Common myeloid progenitor, CD34-positive (primary cell): Measurements from ENCODE around the gene VPS13D.

Experiments used
- CTCF ChIA-PET: fragments of 350-600 bp; sonication (Branson Sonifier 250); formaldehyde crosslinking; loops from one replicate; lab custom pipeline; 2021; ENCODE audit warnings: antibody characterized with exemption; lab: Charles Lee
- POLR2A ChIA-PET: fragments of 350-600 bp; sonication (Branson Sonifier 250); formaldehyde crosslinking; loops from one replicate; lab custom pipeline; 2021; ENCODE audit warnings: antibody characterized with exemption; lab: Charles Lee
- DNase-seq, 3 donors: peaks; one replicate each; pipeline versions ENCODE4 v3.0.0 to v3.0.0-alpha.2; 2013
- H3K27ac ChIP-seq, 2 experiments: 1 replicate in 1 of 2; 2 replicates in 1 of 2; pipeline ENCODE4 v1.7.0; 2013; ENCODE audit warnings: inconsistent platforms in 2 of 2, low read length in 2 of 2, mild to moderate bottlenecking in 2 of 2, low read depth in 1 of 2, moderate library complexity in 1 of 2; ENCODE audit not compliant: severe bottlenecking in 2 of 2, insufficient read depth in 1 of 2, poor library complexity in 1 of 2
- H3K27me3 ChIP-seq, 5 experiments: replicated peaks in 2 of 5; 1 replicate in 3 of 5; 2 replicates in 2 of 5; pipeline versions ENCODE4 v1.6.1 to v1.7.0; 2013; ENCODE audit warnings: low read length in 4 of 5, mild to moderate bottlenecking in 2 of 5, moderate library complexity in 2 of 5, inconsistent platforms in 1 of 5; ENCODE audit not compliant: insufficient read depth in 5 of 5, control insufficient read depth in 4 of 5
- H3K36me3 ChIP-seq, 4 experiments: 1 replicate in 2 of 4; 2 replicates in 2 of 4; pipeline versions ENCODE4 v1.6.1 to v1.7.0; 2013; ENCODE audit warnings: low read length in 3 of 4, control low read depth in 1 of 4, mild to moderate bottlenecking in 1 of 4; ENCODE audit not compliant: control insufficient read depth in 4 of 4, insufficient read depth in 4 of 4
- H3K4me1 ChIP-seq, 4 experiments: 1 replicate in 3 of 4; 2 replicates in 1 of 4; pipeline versions ENCODE4 v1.6.1 to v1.7.1; 2013; ENCODE audit warnings: low read length in 3 of 4, mild to moderate bottlenecking in 3 of 4, control low read depth in 1 of 4, inconsistent platforms in 1 of 4, moderate library complexity in 1 of 4; ENCODE audit not compliant: control insufficient read depth in 4 of 4, insufficient read depth in 4 of 4; ENCODE audit errors: control extremely low read depth in 1 of 4
- H3K4me3 ChIP-seq, 7 experiments: 1 replicate in 4 of 7; 2 replicates in 3 of 7; pipeline versions ENCODE4 v1.5.1 to v1.7.0; 2013; ENCODE audit warnings: mild to moderate bottlenecking in 7 of 7, low read length in 6 of 7, moderate library complexity in 6 of 7, inconsistent platforms in 2 of 7, low read depth in 2 of 7, control low read depth in 1 of 7; ENCODE audit not compliant: insufficient read depth in 4 of 7, control insufficient read depth in 1 of 7; ENCODE audit errors: extremely low read depth in 1 of 7
- H3K9me3 ChIP-seq, 5 experiments: 1 replicate in 4 of 5; 2 replicates in 1 of 5; pipeline versions ENCODE4 v1.6.1 to v1.7.1; 2013; ENCODE audit warnings: low read length in 4 of 5, mild to moderate bottlenecking in 2 of 5, inconsistent platforms in 1 of 5, low read depth in 1 of 5, moderate library complexity in 1 of 5; ENCODE audit not compliant: control insufficient read depth in 4 of 5, insufficient read depth in 2 of 5; ENCODE audit errors: control extremely low read depth in 1 of 5
- WGBS: methylation state at CpG from one replicate; pipeline ENCODE4 v1.1.5; 2013; ENCODE audit not compliant: insufficient coverage; 5-methylcytosine and 5-hydroxymethylcytosine counted together

VPS13D gene

GRCh38 chr1:12413664-12414410 is 184.0 kb downstream of the VPS13D start:
- H3K36me3 ChIP-seq, result peaks cover 9 to 38% (median 31%) of the 10 kb centered on the region in 4 experiments
- no peak for DNase-seq
- POLR2A ChIA-PET, result no interaction called here
- CTCF ChIA-PET, result interaction anchor here (3.1 kb wide), 1 partner anchor 10 kb away, joined by 14 read pairs; no protein-coding TSS in a partner anchor
- no peaks in the 10 kb centered on the region for H3K27me3 ChIP-seq
- no peak overlapping the region for H3K27ac ChIP-seq
- WGBS, result 100% methylated on average over 2 of the region's 7 CpGs
- H3K4me1 ChIP-seq, result no peaks in the 10 kb centered on the region
- H3K4me3 ChIP-seq, result no peak overlapping the region
- H3K9me3 ChIP-seq, result peaks cover 0 to 12% (median 2%) of the 10 kb centered on the region in 5 experiments

- no peak overlapping the region for H3K4me3 ChIP-seq
- no CpG with 5 or more reads among the region's 2 CpGs for WGBS
- no peak for DNase-seq
- POLR2A ChIA-PET, result no interaction called here
- no peak overlapping the region for H3K27ac ChIP-seq
- CTCF ChIA-PET, result interaction anchor here (1.3 to 3.1 kb wide), 3 partner anchors 8 to 16 kb away, joined by 3 to 14 read pairs (median 10); no protein-coding TSS in a partner anchor
- H3K27me3 ChIP-seq, result no peaks in the 10 kb centered on the region
- peaks cover 0 to 12% (median 2%) of the 10 kb centered on the region in 5 experiments for H3K9me3 ChIP-seq
- H3K4me1 ChIP-seq, result no peaks in the 10 kb centered on the region
- peaks cover 9 to 41% (median 31%) of the 10 kb centered on the region in 4 experiments for H3K36me3 ChIP-seq
These were observed 184.7 kb downstream of the VPS13D start for GRCh38 chr1:12414444-12415018.

GRCh38 chr1:12415038-12415466 is 185.2 kb downstream of the VPS13D start:
- ChIA-PET POLR2A (no interaction called here), CTCF (interaction anchor here (1.3 to 3.1 kb wide), 3 partner anchors 9 to 17 kb away, joined by 3 to 14 read pairs (median 10); no protein-coding TSS in a partner anchor)
- Histone ChIP-seq H3K27ac (no peak overlapping the region), H3K9me3 (peaks cover 0 to 9% (median 2%) of the 10 kb centered on the region in 5 experiments), H3K27me3 (no peaks in the 10 kb centered on the region), H3K36me3 (peaks cover 8 to 37% (median 29%) of the 10 kb centered on the region in 4 experiments), H3K4me3 (no peak overlapping the region), H3K4me1 (peaks cover 0 to 5% (median 2%) of the 10 kb centered on the region in 4 experiments)
- WGBS, result 85% methylated on average over 4 of the region's 5 CpGs
- no peak for DNase-seq

- WGBS, result 100% methylated on average over 1 of the region's 1 CpG
- no peak overlapping the region for H3K27ac ChIP-seq
- H3K36me3 ChIP-seq, result peaks cover 5 to 33% (median 25%) of the 10 kb centered on the region in 4 experiments
- DNase-seq, result peak in 1 of 3 donors; percentile 28
- H3K4me1 ChIP-seq, result peaks cover 0 to 13% (median 4%) of the 10 kb centered on the region in 4 experiments
- CTCF ChIA-PET, result interaction anchor here (1.3 to 3.1 kb wide), 4 partner anchors 10 to 31 kb away, joined by 3 to 14 read pairs (median 6); no protein-coding TSS in a partner anchor
- H3K27me3 ChIP-seq, result no peaks in the 10 kb centered on the region
- peaks cover 0 to 1% (median 0%) of the 10 kb centered on the region in 5 experiments for H3K9me3 ChIP-seq
- no peak overlapping the region for H3K4me3 ChIP-seq
- POLR2A ChIA-PET, result no interaction called here
These were observed 186.3 kb downstream of the VPS13D start for GRCh38 chr1:12416101-12416500.

- no peak overlapping the region for H3K27ac ChIP-seq
- peaks cover 5 to 30% (median 23%) of the 10 kb centered on the region in 4 experiments for H3K36me3 ChIP-seq
- POLR2A ChIA-PET, result no interaction called here
- H3K4me3 ChIP-seq, result no peak overlapping the region
- CTCF ChIA-PET, result interaction anchor here (1.4 to 3.1 kb wide), 3 partner anchors 10 to 31 kb away, joined by 3 to 14 read pairs (median 10); no protein-coding TSS in a partner anchor
- no peaks in the 10 kb centered on the region for H3K27me3 ChIP-seq
- H3K9me3 ChIP-seq, result no peaks in the 10 kb centered on the region
- peaks cover 0 to 13% (median 4%) of the 10 kb centered on the region in 4 experiments for H3K4me1 ChIP-seq
- no peak for DNase-seq
- WGBS, result 100% methylated on average over 3 of the region's 6 CpGs
These were observed 186.9 kb downstream of the VPS13D start for GRCh38 chr1:12416744-12417143.

- Histone ChIP-seq H3K9me3 (no peaks in the 10 kb centered on the region), H3K27me3 (no peaks in the 10 kb centered on the region), H3K27ac (no peak overlapping the region), H3K4me3 (no peak overlapping the region), H3K36me3 (peaks cover 5 to 28% (median 22%) of the 10 kb centered on the region in 4 experiments), H3K4me1 (peaks cover 0 to 13% (median 4%) of the 10 kb centered on the region in 4 experiments)
- ChIA-PET POLR2A (no interaction called here), CTCF (no interaction called here)
- WGBS, result 100% methylated on average over 2 of the region's 7 CpGs
- no peak for DNase-seq
These were observed 187.6 kb downstream of the VPS13D start for GRCh38 chr1:12417389-12417788.
